NCI-H1048 (cell line): ENCODE measurements around the gene SUCLG2.
"Not testable (repeated sequence)": the region's sequence is repeated elsewhere in the genome, so short reads cannot be mapped to it uniquely, and the experiment has no call there.

Experiments used
- DNase-seq: peaks from one replicate; lab custom pipeline; 2025; lab: John Stamatoyannopoulos, UW

The SUCLG2 gene

DNA sequence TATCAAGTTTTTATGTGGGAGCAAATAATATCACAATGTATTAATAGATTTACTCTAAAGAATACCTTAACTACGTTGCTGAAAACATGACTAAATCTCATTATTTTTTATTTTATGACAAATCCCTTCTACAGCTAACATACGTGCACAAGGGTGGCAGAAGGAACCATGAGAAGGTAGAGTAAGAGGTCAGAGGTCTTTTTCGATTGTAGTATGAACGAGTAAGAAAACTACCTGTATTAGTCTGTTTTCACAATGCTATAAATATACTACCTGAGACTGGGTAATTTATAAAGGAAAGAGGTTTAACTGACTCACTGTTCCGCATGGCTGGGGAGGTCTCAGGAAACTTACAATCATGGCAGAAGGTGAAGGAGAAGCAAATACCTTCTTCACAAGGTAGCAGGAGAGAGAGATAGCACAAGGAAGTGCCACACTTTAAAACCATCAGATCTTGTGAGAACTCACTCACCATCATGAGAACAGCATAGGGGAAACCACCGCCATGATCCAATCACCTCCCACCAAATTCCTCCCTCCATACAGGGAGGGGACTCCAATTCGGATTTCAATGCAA is 95.3 kb downstream of the SUCLG2 start:
- no peak for DNase-seq

DNA sequence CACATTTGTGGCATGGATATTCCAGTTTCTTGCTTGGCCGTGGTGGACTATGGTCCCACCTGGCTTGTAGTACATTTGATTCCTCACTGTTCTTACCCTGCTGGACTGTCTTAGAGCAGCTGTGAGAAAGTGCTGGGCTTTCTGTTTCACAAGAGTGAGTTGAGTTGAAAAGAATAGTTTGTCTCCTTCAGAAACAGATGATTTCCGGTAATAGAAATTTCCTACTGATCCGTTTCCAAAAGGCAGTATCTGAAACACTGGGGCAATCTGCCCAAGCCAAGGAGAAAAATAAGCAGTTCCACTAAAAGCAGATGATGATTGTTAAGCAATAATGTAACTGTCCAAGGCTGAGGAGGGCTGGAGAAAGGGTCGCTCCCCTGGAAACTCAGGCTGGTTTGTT is 96.0 kb downstream of the SUCLG2 start:
- DNase-seq: no peak

DNA sequence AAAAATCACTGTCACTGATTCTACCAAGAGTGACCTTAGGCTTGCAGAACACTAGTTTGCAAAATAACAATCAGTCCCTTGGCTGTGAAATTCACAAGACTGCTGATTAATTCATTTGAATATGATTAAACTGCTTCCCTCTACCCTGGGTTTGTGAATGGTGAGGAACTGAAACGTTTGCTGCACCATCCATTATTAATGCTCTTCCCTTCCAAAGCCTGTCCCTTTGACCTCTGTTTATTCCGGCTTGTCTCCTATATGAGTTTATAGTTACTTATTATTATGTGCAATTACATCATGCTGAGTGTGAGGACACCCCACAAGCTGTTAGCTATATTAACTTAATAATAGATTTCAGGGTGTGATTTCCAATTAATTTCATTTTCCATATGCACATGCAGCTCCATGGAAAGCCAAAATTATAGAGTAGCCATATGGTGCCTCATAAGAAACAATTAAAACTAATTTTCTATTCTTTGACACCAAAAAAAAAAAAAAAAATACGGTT is 96.5 kb downstream of the SUCLG2 start:
- DNase-seq: no peak

GRCh38 chr3:67551361-67552016 is 102.9 kb downstream of the SUCLG2 start:
- DNase-seq: no peak

GRCh38 chr3:67550541-67550940 is 103.9 kb downstream of the SUCLG2 start:
- no peak for DNase-seq

GRCh38 chr3:67542502-67543250 is 111.7 kb downstream of the SUCLG2 start:
- DNase-seq: not testable (repeated sequence)

GRCh38 chr3:67540198-67540894 is 114.1 kb downstream of the SUCLG2 start:
- no peak for DNase-seq

DNA sequence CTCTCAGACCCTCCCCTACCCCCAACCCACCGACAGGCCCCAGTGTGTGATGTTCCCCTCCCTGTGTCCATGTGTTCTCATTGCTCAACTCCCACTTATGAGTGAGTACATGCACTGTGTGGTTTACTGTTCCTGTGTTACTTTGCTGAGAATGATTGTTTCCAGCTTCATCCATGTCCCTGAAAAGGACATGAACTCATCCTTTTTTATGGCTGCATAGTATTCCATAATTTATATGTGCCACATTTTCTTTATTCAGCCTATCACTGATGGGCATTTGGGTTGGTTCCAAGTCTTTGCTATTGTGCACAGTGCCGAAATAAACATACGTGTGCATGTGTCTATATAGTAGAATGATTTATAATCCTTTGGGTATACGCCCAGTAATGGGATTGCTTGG is 117.2 kb downstream of the SUCLG2 start:
- not testable (repeated sequence) for DNase-seq

- DNase-seq: no peak
Measured at GRCh38 chr3:67535006-67535405, 119.4 kb downstream of the SUCLG2 start.

GRCh38 chr3:67534594-67534993 is 119.8 kb downstream of the SUCLG2 start:
- DNase-seq: no peak

DNA sequence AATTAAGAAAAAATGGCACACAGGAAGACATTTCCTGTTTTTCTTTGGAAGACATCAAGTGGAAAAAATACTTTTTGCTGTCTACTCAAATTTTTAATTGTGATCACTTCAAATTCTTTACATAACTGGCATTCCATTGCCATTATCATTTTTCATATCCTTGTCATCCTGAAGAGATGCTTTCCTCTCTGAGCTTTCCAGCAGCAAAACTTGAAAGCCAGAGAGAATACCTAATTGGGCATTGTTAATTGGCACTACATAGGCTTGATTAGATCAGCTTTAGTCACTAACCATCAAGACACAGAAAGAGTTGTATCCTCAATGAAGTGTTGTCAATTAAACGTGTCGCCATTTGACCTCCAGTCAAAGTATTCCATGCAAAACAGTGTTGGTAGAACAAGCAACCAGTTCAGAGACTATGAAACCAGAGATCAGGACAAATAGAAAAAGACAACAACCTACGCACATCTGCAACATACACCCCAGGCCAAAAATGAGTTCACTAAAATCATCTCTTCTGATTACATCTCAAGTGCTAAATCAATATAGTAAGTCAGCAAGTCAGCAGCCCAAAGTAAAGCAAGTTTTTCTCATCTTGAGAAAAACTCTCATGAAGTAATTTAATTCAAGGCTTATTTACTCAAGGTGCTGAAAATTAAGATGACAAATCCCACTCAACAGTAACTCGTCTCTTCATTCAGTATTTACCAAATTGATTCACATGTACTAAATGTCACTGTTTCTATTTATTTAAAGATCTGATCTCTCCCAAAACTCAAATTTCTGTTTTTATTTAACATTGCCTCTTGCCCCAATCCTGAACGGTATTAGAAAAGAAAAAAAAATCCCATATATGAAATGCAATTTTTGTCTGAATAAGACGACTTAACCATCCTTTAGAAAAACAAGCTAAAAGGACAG is 123.0 kb downstream of the SUCLG2 start:
- no peak for DNase-seq

- DNase-seq: no peak
Measured at GRCh38 chr3:67529915-67530314, 124.5 kb downstream of the SUCLG2 start.

GRCh38 chr3:67529337-67529736 is 125.1 kb downstream of the SUCLG2 start:
- no peak for DNase-seq

DNA sequence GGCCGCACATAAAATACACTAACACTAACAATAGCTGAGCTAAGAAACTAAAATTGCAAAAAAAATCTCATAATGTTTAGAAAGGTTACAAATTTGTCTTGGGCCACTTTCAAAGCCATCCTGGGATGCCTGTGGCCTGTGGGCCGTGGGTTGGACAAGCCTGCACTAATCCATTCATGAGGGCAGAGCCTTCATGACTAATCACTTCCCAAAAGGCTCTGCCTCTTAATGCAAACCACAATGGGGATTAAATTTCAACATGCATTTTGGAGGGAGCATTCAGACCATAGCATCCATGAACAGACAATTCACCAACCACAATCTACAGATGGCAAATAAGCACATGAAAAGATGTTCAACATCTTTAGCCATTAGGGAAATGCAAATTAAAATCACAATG is 128.2 kb downstream of the SUCLG2 start:
- no peak for DNase-seq

DNA sequence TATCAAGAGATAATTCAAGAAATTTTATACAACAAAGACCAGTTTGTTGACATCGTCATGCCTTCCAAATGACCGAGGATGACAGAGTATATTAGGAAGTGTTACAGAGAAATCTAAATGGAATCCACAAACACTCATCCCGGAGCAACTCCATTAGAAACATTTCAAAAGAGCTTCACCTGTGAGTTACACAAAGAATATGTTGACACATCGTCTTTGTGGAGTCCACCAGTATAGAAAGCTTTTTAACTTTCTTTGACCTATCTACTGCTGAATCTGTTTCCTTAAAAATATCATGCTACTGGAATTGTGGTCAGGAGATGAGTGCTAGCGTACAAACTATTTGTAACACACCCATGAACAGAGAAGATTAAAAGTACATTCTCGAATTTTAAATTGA is 130.4 kb downstream of the SUCLG2 start:
- no peak for DNase-seq

GRCh38 chr3:67522081-67522480 is 132.3 kb downstream of the SUCLG2 start:
- no peak for DNase-seq

DNA sequence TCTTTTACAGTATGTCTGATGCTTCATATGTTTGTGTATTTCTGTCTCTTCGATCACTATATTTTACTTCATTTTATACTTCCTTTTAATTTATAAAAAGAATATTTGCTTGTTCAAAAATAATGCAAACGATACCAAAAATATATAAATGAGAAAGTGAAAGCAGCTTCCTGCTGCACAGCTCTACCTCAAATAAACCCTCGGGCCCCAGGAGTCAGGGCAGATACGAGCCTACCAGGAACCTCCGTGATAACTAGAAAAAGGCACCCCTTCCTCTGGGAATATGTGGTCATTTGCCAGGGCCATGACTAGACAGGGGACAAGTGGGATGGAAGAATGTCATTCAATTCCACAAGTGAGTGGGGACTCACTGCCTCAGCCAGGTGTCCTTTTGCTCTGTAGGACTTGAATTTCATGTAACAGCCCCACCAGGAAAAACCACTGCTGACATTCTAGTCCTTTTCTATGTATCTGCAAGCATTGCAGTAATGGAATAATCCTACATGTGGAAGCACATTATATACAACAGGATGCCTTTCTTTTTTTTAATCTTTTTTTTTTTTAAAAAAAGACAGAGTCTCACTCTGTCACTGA is 133.3 kb downstream of the SUCLG2 start:
- DNase-seq: no peak

- peak; percentile 28 for DNase-seq
Measured at GRCh38 chr3:67518236-67518635, 136.2 kb downstream of the SUCLG2 start.

DNA sequence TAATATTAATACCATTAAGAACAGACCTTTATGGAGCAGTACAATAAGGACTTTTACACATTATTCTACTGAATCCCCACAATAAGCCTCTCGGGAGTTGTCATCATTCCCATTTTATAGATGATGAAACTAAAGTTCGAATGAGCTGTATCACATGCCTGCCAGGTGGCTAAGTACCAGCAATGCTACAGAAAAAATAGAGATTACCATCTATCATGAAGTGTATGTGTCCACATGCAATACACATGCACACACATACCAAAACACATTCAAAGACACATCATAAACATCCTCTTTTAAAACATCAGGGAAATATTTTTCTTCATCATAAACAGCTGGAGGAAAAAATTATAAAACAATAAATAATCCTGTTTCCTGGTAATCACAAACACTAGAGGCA is 136.6 kb downstream of the SUCLG2 start:
- no peak for DNase-seq

DNA sequence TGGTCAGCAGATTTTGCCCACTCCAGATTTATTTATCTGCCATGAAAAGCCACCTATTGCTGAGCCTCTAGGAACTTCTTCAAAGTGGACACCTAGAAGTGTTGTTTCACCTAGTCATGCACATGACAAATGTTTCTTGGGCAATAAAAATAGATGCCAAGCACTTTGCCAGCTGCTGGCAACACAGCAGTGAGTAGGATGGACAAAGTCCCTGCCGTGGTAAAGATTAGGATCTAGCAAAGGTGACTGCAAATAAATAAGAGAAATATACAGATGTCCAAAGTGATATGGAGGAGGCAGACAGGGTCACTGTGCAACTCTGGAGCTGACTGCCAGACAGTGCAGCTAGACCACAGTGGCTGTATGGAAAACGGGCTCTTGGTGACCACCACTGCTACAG is 137.9 kb downstream of the SUCLG2 start:
- no peak for DNase-seq

DNA sequence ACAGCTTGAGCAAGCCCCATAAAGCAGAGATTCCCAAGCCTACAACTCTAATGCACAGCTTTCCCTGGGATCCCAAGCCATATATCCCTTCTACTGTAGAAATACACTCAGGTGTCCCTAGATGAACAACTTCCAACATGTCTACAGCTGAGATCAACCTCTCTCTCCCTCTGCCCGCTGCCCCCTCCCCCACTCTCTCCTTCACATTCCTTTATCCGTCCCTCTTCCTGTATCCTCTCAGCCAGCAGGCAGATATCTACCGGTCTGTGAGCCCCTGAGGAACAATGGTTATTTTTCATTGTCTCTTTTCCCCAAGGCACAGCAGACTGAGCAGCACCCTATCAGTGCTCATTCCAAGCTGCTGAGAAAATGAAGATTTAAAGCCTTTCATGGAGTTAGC is 138.6 kb downstream of the SUCLG2 start:
- no peak for DNase-seq
